Body of pancreas (tissue), 4 donors: ENCODE data around the gene COLGALT1. TPM values are rescaled to one million over a fixed set of nuclear protein-coding genes. Genes with fewer than 3 reads are reported as not detected.
"Not testable (repeated sequence)": the region's sequence is repeated elsewhere in the genome, so short reads cannot be mapped to it uniquely, and the experiment has no call there.

Experiments used
- ATAC-seq: fragments of 150-250 bp; one replicate; pipeline ENCODE4 v1.9.1; 2016
- DNase-seq, 4 donors: peaks; one replicate each; pipeline ENCODE4 v3.0.0-alpha.2; 2019
- H3K27ac ChIP-seq, 4 donors: fragments of 200-600 bp; sonication (generic); 1 replicate in 3 of 4; 2 replicates in 1 of 4; pipeline versions ENCODE4 v1.5.1 to v1.6.1; 2016 to 2019; ENCODE audit warnings: mild to moderate bottlenecking in 1 of 4, mixed read lengths in 1 of 4, moderate library complexity in 1 of 4
- H3K27me3 ChIP-seq, 2 donors: fragments of 200-600 bp; sonication (generic); one replicate each; pipeline ENCODE4 v1.6.0; 2016; ENCODE audit warnings: mild to moderate bottlenecking in 1 of 2
- H3K36me3 ChIP-seq, 2 donors: fragments of 200-600 bp; sonication (generic); replicated peaks in 1 of 2; 2 replicates each; pipeline ENCODE4 v1.5.1; 2016; ENCODE audit warnings: low read depth in 2 of 2; ENCODE audit not compliant: insufficient read depth in 1 of 2
- H3K4me1 ChIP-seq: fragments of 200-600 bp; sonication (generic); one replicate; pipeline ENCODE4 v1.6.0; 2016
- H3K4me3 ChIP-seq, 2 donors: fragments of 200-600 bp; sonication (generic); 1 replicate in 1 of 2; 2 replicates in 1 of 2; pipeline ENCODE4 v1.5.1; 2016 to 2019
- H3K9me3 ChIP-seq, 3 donors: fragments of 200-600 bp; sonication (generic); 1 replicate in 2 of 3; 2 replicates in 1 of 3; pipeline ENCODE4 v1.5.1; 2016
- POLR2A ChIP-seq, 3 donors: fragments of 450-650 bp; IDR thresholded peaks; one replicate each; pipeline ENCODE4 v1.6.1; 2016; ENCODE audit warnings: antibody characterized with exemption in 3 of 3, mild to moderate bottlenecking in 2 of 3
- WGBS, 2 donors: methylation state at CpG; one replicate each; pipeline ENCODE4 v1.1.5; 2017; 5-methylcytosine and 5-hydroxymethylcytosine counted together
- intact Hi-C: fragments of 100-400 bp; cut with DNase I; formaldehyde crosslinking; loops from one replicate; pipeline ENCODE4 v1.15.1; 2023
- total RNA-seq, 2 donors: library from RNA; depleted of rRNA; stranded (reverse); fragments of >200 nt; gene quantifications; one replicate each; pipeline ENCODE4 v1.1.0, GENCODE V29; 2016
- TF ChIP-seq, protein P1 (sequence below), 7 experiments: fragments of 450-650 bp in 4 of 7; fragments of 200-600 bp in 3 of 7; sonication (generic) in 3 of 7; IDR thresholded peaks; one replicate each; pipeline ENCODE4 v1.5.1; 2016 to 2019; ENCODE audit warnings: antibody characterized with exemption in 7 of 7

COLGALT1 gene
- total RNA-seq, 2 donors from 2014 or later = 38.9 to 41.5 TPM

DNA sequence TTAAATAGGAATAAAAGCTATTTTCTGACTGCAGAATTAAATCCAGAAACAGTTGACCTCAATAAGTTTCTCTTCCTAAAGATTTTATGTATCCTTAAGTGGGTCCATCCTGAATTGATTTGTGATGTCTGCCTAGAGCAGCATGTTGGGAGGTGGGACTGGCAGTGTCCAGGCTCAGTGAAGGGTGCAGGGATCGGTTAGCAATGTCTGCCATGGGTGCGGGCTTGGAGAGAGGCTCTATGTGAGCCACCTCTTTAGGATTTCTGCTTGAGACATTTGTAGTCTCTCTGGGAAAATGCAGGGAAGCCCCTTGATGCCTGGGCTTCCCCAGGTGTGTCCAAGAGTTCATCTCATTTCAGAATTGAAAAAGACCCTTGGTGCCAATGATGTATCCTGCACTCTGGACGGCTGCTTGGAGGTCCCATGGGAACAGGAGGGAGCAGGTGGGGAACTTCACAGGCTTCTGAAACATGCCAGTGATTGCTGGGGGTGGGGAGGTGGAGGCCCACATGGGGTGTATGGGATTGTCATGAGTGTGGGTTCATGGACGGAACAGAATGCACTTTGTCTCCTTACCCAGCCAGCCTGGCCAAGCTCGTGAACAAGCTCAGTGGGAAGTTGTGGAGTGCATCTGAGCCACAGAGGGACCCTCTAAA lies 6.2 kb upstream of the COLGALT1 start:
- Histone ChIP-seq H3K9me3 (no peaks in the 10 kb centered on the region), H3K36me3 (no peaks in the 10 kb centered on the region), H3K27me3 (no peaks in the 10 kb centered on the region), H3K4me1 (no peaks in the 10 kb centered on the region), H3K4me3 (no peak overlapping the region), H3K27ac (no peak overlapping the region)
- ATAC-seq (no peak), DNase-seq (no peak)
- TF ChIP-seq, protein P1, sequence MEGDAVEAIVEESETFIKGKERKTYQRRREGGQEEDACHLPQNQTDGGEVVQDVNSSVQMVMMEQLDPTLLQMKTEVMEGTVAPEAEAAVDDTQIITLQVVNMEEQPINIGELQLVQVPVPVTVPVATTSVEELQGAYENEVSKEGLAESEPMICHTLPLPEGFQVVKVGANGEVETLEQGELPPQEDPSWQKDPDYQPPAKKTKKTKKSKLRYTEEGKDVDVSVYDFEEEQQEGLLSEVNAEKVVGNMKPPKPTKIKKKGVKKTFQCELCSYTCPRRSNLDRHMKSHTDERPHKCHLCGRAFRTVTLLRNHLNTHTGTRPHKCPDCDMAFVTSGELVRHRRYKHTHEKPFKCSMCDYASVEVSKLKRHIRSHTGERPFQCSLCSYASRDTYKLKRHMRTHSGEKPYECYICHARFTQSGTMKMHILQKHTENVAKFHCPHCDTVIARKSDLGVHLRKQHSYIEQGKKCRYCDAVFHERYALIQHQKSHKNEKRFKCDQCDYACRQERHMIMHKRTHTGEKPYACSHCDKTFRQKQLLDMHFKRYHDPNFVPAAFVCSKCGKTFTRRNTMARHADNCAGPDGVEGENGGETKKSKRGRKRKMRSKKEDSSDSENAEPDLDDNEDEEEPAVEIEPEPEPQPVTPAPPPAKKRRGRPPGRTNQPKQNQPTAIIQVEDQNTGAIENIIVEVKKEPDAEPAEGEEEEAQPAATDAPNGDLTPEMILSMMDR (IDR thresholded peaks at IDR 0.05) = no peak
- no peak for TF ChIP-seq POLR2A (IDR thresholded peaks at IDR 0.05)
- intact Hi-C loops = no loop called here
- WGBS, 2 donors = 45 to 61% methylated on average over 5 of the region's 5 CpGs

DNA sequence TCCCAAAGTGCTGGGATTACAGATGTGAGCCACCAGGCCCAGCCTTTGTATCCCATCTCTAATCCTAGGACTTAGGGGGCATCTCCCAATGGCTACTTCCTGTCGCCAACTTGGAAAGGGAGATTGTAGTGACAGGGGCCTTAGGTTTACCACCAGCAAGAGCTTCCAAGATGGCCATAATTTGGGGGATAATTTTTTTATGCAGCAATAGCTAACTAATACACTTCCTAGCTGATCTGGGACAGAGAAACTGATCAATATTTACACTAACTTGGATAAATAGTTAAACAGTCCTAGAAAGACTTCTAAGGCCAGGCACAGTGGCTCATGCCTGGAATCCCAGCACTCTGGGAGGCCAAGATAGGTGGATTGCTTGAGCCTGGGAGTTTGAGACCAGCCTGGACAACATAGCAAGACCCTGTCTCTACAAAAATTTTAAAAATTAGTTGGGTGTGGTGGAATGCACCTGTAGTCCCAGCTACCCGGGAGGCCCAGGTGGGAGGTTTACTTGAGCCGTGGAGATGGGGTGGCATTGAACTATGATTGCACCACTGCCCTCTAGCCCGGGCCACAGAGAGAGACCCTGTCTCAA lies 5.3 kb upstream of the COLGALT1 start:
- DNase-seq = no peak

DNA sequence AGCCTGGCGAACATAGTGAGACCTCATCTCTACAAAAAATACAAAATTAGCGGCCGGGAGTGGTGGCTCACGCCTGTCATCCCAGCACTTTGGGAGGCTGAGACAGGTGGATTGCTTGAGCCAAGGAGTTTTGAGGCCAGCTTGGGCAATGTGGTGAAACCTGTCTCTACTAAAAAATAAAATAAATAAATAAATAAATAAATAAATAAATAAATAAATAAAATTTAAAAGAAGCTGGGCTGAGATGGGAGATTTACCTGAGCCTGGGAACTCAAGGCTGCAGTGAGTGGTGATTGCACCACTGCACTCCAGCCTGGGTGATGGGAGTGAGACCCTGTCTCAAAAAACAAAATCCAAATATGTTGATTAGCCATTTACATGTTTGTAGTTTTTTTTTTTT lies 2.7 kb upstream of the COLGALT1 start:
- intact Hi-C loops, H3K27ac ChIP-seq: not testable (repeated sequence)

More for the DNA sequence above, 5.3 kb upstream of the COLGALT1 start:
- TF ChIP-seq, protein P1 (IDR thresholded peaks at IDR 0.05) = no peak
- no peak for TF ChIP-seq POLR2A (IDR thresholded peaks at IDR 0.05)
- Histone ChIP-seq H3K36me3 (no peaks in the 10 kb centered on the region), H3K4me1 (peaks cover 4% of the 10 kb centered on the region), H3K27me3 (no peaks in the 10 kb centered on the region), H3K9me3 (no peaks in the 10 kb centered on the region), H3K4me3 (no peak overlapping the region), H3K27ac (no peak overlapping the region)
- no peak for ATAC-seq
- WGBS, 2 donors = 94 to 96% methylated on average over 4 of the region's 4 CpGs
- intact Hi-C loops = no loop called here

GRCh38 chr19:17553256-17553655 lies 2.2 kb upstream of the COLGALT1 start:
- 56 to 57% methylated on average over 7 of the region's 7 CpGs for WGBS, 2 donors
- Histone ChIP-seq H3K27me3 (no peaks in the 10 kb centered on the region), H3K9me3 (no peaks in the 10 kb centered on the region), H3K4me3 (no peak overlapping the region), H3K4me1 (peaks cover 16% of the 10 kb centered on the region), H3K27ac (peak overlapping the region in 2 of 4 donors; percentile 1 to 17), H3K36me3 (no peaks in the 10 kb centered on the region)
- intact Hi-C loops = no loop called here
- no peak for TF ChIP-seq POLR2A (IDR thresholded peaks at IDR 0.05)
- TF ChIP-seq, protein P1 (IDR thresholded peaks at IDR 0.05) = no peak
- no peak for ATAC-seq
- DNase-seq = peak in 3 of 4 donors; percentile 38 to 57 (median 48)

More for the DNA sequence above, 2.7 kb upstream of the COLGALT1 start:
- H3K9me3 ChIP-seq, H3K4me3 ChIP-seq, H3K36me3 ChIP-seq, ATAC-seq, DNase-seq, H3K27me3 ChIP-seq: not testable (repeated sequence)
- WGBS, 2 donors = 87% methylated on average over 4 of the region's 4 CpGs
- peaks cover 16% of the 10 kb centered on the region for H3K4me1 ChIP-seq

DNA sequence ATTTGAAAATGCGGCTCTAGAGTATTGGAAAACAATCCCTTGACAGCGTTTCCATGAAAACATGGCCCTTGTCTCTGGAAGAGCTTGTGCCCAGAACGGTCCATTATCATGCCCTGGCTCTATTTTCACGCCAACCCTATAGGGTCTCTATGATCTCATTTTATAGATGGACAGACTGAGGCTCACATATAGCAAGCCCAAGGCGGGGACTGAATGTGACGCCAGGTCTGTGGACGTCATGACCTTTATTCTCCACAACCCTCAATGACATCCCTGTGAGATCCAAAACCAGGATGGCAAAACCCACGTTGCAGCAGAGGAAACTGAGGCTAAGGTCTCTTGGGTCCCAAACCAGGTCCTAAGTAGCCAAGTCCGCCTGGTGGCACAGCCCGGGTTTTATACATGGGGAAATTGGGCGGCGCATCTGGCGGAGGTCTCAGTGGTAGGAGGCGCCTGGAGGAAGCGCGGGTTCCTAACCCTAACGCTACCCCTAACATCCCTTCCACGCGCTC lies 425 bp upstream of the COLGALT1 start:
- Histone ChIP-seq H3K9me3 (no peaks in the 10 kb centered on the region), H3K27me3 (no peaks in the 10 kb centered on the region), H3K36me3 (peaks cover 5 to 6% of the 10 kb centered on the region in 2 donors), H3K4me3 (peak overlapping the region in 1 of 2 donors; percentile 4), H3K27ac (peak overlapping the region in 2 of 4 donors; percentile 77), H3K4me1 (peaks cover 16% of the 10 kb centered on the region)
- DNase-seq (no peak), ATAC-seq (no peak)
- intact Hi-C loops = no loop called here
- no peak for TF ChIP-seq POLR2A (IDR thresholded peaks at IDR 0.05)
- TF ChIP-seq, protein P1 (IDR thresholded peaks at IDR 0.05) = no peak
- 8 to 10% methylated on average over 17 to 19 of the region's 19 CpGs for WGBS, 2 donors
